Measurements from ENCODE around the gene ANKRD60.

ANKRD60 gene

DNA sequence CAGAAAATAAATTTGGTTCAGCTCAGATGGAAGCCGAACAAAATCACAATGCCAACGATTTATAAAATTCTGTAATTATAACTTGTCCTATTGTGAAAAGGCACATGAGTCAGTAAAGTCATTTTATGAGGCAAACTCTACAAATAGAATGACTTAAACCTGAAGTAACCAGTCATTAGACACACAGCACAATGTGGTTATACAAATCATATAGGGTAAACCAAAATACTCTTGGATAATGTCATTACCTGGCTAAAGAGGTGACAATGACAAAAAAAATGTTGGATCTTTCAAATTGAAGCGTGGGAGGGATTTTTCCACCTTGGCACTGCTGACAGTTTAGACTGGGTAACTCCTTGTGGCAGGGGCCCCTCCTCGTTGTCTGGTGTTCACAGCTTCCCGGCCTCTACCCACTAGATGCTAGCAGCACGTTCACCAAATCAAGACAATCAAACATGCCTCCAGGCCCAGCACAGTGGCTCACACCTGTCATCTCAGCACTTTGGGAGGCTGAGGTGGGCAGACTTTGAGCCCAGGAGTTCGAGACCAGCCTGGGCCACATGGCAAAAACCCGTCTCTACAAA lies 5.0 kb downstream of the ANKRD60 start:
- DNase-seq (ENCODE audit: low read depth, low spot score): no peak

DNA sequence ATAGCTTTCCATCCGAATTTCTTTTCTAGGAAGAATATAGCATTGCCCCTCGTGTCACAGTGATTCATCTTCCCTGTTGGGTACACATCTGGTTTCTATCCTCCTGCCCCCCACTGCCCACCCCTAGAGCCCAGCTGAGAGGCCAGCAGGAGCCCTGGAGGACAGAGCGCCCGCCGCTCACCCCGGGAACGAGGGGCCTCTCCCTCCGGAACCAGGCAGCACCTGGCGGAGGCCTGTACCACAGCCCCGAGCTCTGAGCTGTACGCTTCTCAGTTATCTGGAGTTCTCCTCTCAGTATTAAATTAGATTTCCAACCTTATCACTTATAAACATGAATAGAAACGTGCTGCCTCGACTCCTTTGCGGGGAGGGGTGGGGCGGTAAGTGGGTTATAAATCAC lies 6.0 kb downstream of the ANKRD60 start:
- no peak for DNase-seq (ENCODE audit: low read depth, low spot score)

DNA sequence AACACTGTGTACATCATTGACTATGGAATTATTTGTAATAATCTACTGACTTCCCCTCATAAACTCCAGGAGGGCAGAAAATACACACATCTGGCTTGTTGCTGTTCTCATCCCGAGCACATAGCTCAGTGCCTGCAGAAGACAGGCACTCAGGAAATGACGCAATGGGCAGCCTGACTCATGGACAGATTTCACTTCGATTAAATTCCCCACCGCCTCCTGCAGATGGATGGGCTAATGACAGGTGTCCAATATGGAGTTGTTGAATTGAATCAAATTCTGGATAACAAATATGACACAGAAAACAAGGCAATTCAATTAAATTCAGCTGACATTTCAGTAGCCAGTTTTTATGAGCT lies 9.1 kb downstream of the ANKRD60 start:
- DNase-seq (ENCODE audit: low read depth, low spot score): no peak

DNA sequence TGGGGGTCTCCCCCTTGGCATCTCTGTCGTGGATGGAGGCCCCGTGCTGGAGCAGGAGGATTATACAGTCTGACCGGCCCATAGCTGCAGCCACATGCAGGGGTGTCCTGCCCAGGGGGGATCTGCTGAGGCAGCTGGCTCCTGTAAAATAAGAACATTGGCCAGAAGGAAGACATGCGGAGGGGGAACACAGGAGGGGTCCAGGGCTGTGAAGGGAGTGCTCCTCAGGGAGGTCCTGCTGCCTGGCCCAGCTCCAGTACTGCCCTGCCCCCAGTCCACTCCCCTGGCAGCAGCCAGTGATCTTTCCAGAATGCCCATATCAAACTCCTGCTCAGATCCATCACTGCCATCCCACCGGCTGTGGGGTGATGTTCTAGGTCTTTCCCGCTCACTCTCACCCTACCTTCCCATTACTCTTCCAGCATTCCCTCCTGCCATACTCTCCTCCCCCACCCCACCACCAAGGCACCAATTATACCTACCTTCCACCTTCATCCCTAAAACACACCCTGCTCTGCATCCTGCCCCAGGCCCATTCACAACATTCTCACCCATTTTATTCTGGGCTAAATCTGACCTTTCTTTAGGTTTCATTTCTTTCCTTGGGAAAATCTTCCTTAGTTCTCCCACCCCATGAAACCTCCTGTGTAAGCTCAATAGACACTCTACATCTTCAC lies 9.7 kb downstream of the ANKRD60 start:
- DNase-seq (ENCODE audit: low read depth, low spot score): no peak

DNA sequence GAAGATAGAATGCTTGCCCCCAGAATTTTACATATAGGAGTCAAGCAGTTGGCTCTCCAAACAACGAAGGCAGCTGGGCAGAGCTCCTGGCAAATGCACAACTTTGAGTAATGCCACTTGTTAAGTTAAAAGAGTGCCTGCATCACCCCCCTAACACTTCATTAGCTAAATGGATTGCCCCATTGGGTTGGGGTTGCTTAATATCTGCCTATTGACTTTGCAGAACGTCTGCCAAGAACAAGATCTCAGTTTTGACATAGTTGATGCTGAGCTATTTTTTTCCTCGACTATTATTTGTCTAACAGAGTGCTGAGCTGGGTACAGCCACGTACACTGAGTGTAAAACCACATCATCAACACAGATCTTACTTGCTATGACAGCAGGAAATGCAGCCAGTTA lies 12.1 kb downstream of the ANKRD60 start:
- no peak for DNase-seq (ENCODE audit: low read depth, low spot score)

DNA sequence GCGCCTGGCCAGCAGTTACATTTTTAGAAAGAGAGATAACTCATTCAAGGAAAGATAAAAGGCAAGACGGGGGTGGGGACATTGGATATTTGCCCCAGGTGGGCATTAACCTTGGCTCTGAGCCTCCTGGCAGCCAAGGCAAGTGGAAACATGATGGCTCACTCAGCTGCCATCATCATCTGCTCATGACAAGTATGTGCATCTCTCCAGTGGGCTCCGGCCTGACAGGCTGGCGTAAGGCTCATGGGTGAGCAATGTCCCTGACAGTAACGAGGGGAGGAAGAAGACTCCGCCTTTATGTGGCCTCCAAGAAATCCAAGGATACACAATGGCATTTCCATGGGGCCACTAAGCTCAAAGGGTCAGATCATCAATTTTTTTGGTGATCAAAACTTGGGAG lies 13.3 kb downstream of the ANKRD60 start:
- no peak for DNase-seq (ENCODE audit: low read depth, low spot score)

DNA sequence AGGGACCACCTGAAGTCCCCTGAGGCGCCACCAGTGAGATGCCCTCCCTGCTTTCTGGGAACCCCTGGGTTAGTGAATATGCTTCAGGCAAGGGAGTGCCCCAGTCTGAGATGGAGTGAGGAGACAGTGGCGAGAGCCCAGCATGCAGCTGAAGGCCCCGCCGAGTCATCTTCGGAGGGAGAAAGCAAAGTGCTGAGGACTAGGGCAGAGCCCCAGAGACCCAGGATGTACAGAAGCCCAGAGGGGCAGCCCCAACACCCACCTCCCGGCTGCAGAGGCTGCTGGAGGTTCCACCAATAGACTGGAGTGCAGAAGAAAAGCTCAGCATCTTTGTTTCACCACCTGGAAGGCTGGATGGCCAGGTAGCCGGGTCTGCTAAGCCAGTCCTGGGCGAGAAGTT lies 14.1 kb downstream of the ANKRD60 start:
- no peak for DNase-seq (ENCODE audit: low read depth, low spot score)

DNA sequence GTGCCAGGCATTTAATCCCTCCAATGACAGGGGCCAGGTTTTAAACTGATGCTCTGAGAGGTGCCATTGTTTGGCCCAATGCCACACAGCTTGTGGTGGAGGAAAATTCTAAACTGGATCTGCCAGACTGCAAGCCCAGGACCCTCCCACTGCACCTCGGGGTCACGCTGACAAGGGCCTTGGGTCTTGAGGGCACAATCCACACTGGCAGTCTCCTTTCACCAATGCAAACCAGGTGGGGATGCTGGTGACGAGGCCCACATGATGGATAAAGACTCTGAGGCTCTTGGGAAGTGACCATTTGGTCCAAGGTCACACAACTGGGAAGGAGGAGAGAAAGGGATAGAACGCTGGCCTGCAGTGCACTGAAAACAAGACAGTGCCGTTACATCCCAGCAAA lies 14.7 kb downstream of the ANKRD60 start:
- no peak for DNase-seq (ENCODE audit: low read depth, low spot score)

DNA sequence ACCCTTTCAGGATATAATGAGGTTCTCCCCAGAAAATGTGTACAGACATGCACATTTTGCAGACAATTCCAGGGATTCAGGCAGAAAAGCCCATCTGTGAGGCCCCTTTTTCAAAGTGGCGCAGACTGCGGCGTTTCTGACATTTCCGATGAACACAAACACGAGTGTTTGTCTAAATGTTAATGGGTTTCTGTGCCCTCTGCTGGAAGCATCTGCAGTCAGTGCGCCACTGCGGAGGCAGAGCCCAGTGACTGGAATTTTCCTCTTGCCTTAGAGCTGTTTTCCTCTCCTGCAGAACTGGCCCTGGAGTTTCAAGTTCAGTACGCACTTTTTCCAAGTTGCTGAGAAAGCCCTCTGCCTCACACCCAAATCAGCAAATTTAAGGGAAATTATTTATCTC lies 15.3 kb downstream of the ANKRD60 start:
- DNase-seq (ENCODE audit: low read depth, low spot score): no peak

DNA sequence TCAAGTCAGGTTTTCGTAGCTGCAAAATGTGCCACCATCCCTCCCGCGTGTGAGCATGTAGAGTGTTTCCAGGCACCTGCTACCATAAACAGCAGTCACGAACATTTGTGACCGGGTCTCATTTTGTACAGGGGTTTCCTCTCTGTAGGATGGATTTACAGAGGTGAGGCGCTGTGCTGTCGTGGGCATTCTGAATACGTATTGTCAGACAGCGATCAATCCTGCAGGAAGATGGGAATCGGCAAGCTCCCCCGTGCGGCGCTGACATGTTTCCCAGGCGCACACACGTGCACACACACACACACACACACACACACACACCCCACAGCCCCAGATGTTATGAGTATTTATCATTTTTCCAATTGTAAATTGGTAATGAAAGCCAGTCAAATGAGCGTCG lies 15.8 kb downstream of the ANKRD60 start:
- no peak for DNase-seq (ENCODE audit: low read depth, low spot score)

DNA sequence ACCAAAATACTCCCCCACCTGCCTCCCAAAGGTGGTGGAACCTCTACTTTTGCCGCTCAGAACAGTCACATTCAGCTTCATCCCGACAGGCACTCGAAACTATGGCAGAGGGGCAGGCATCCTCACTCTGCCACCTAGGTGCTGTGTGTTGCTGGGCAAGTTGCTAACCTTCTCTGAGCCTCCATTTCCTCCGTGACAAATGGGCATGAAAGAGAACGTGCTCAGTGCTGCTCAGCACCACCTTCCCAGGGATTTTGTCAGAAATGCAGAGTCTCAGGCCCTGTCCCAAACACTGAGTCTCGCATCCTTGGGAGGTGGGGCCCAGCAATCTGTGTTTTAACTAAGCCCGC lies 18.1 kb downstream of the ANKRD60 start:
- no peak for DNase-seq (ENCODE audit: low read depth, low spot score)

DNA sequence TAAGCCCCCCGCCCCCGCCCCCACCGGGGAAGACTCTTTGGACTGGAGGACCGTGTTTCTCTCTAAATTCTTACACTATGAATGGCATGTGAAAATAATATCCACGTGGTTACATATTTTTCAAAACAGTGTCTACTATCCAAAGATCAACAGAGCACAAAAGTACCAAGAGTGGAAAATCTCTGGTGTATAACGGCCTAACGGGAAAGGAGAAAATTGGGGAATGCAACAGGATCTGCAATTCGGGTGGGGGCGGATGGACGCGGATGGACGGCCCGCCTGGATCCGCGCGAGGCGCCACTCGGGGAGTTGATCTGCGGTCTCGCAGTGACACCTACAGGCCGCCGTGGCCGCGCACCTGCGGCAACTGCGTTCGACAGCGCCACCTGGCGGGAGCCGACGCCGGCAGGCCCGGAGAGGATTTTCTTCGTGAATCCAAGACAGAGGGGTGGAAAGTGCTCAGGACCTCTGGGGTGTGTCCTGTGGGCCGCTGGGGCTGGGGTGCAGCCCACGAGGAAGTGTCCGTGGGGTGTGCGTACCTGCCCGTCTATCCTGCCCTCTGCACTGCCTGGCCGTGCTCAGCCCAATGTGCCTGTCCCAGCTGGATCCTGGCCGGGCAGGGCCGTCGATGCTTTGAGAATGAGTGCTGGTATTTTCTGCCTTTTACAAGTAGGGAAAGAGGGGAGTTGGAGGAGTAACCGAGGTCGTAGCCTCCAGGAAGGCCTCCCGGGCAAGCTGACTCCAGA lies 18.6 kb downstream of the ANKRD60 start:
- peak; percentile 89 for DNase-seq (ENCODE audit: low read depth, low spot score)

DNA sequence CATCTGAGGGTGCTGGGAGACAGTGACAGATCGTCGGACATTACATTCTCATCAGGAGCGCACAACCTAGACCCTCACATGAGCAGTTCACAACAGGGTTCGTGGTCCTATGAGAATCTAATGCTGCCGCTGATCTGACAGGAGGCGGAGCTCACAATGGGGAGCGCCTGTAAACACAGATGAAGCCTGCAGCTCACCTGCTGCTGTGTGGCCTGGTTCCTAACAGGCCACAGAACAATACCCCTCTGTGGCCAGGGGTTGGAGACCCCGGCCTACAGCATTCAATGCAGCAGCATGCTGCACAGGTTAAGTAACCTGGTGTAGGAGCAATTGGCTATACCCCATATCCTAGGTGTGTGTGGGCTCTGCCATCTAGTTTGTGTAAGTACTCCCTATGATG lies 19.5 kb downstream of the ANKRD60 start:
- DNase-seq (ENCODE audit: low read depth, low spot score): peak; percentile 30

DNA sequence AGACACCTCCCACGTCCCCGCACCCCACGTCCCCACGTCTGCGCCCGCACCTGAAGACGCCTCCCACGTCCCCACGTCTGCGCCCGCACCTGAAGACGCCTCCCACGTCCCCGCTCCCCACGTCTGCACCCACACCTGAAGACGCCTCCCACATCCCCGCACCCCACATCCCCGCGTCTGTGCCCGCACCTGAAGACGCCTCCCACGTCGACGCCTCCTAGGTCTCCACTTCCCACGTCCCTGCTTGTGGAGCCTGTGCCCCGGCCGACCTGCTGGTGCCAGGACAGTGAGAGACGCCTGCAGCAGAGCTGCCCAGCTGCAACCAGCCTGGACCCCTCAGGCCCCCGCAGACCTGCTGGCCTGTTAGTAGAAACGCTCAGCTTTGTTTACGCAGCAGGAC lies 22.6 kb downstream of the ANKRD60 start:
- DNase-seq (ENCODE audit: low read depth, low spot score): no peak

DNA sequence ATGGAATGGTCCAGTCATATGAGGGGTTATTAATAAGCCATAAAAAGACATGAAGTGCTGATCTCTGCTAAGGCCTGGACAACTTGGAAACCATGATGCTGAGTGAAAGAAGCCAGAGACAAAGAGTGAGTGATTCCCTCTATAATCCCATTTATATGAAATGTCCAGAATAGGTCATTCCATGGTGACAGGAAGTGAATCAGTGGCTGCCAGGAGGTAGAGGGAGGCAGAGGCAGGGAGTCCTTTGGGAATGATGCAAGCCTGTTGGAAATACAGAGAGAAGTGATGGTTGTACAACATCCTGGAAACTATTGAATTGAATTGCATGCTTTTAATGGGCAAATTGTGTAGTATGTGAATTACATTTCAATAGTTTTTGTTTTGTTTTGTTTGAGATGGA lies 26.4 kb downstream of the ANKRD60 start:
- no peak for DNase-seq (ENCODE audit: low read depth, low spot score)

DNA sequence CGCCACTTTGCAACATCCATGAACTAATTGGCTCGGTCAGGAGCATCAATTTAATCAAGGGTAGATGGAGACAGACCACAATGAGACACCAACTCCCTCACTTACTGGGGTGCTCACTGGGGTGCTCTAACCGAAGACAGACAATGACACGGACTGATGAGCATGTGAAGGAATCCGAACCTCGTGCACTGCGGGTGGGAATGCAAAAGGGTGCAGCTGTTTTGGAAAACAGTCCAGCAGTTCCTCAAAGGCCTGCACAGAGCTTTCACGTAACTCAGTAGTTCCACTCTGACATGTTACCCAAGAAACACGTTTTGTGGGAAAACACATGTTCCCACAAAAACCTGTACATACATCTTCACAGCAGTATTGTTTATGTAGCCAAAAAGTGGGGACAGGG lies 26.8 kb downstream of the ANKRD60 start:
- DNase-seq (ENCODE audit: low read depth, low spot score): no peak

DNA sequence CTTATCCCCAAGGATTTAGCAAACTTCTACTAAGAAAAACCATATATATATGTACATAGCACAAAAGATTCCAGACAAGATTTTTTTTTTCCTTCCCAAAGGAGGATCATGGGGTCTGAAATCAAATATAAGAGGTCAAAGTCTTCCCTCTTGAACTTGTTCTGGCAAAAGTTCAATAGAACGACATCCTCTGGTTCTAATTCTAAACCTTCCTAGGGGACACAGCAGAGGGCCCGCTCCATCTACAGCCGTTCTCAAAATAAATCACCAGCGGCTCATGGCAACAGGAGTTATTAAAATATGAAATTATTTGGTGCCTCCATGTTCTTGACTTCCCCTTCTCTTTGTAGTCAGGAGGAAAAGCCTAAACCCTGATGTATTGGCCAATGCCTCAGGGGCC lies 29.0 kb downstream of the ANKRD60 start:
- DNase-seq (ENCODE audit: low read depth, low spot score): no peak

DNA sequence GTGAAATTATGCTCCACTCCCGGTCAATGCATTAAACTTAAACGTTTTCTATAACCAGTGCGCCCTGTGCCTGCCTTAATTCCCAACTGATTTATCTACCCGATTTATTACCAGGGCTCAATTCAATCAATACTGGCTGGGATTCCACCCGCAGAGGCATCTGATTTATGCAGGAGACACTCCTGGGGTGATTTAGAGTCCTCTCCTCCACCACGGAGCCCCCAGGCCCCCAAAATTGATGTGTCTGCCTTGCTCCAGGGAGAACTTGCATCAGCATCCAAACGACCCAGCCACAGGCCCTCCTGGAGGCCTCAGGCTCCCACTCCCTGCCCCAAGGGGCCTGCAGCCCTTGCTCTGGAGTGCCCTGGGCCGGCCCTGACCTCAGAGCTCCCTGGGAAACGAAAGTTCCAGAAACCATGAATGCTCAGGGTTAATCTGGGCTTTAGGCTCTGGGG lies 29.5 kb downstream of the ANKRD60 start:
- no peak for DNase-seq (ENCODE audit: low read depth, low spot score)

DNA sequence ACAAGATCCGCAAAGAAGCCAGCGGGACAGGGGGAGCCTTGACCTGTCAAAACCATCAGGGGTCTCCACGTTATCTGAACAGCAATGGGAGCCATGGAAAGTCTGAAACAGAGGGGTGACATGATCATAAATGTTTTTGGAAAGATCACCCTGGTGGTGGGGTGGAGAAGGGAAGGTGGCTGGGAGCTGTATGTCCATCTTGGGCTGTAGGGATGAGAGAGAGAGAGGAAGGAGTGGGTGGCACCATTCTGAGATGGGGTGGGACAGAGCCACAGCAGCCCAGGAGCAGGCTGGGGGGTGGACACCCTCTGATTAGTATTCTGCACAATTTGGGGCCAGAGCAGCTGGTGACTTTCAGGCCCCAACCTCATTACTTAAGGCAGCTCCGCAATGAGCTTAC lies 30.1 kb downstream of the ANKRD60 start:
- DNase-seq (ENCODE audit: low read depth, low spot score): no peak

DNA sequence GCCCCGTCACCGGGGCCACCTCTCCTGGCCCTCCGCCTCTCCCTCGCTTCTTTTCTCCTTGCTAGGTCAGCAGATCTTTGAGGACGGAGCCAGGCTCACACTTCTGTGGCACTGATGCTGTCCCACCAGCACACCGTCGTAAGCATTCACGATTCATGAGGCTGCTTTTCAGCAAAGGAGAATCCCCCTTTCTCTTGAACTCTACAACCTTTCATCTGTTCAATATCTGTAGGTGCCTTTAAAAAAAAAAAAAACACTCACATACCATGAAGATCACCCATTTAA lies 31.3 kb downstream of the ANKRD60 start:
- DNase-seq (ENCODE audit: low read depth, low spot score): no peak

DNA sequence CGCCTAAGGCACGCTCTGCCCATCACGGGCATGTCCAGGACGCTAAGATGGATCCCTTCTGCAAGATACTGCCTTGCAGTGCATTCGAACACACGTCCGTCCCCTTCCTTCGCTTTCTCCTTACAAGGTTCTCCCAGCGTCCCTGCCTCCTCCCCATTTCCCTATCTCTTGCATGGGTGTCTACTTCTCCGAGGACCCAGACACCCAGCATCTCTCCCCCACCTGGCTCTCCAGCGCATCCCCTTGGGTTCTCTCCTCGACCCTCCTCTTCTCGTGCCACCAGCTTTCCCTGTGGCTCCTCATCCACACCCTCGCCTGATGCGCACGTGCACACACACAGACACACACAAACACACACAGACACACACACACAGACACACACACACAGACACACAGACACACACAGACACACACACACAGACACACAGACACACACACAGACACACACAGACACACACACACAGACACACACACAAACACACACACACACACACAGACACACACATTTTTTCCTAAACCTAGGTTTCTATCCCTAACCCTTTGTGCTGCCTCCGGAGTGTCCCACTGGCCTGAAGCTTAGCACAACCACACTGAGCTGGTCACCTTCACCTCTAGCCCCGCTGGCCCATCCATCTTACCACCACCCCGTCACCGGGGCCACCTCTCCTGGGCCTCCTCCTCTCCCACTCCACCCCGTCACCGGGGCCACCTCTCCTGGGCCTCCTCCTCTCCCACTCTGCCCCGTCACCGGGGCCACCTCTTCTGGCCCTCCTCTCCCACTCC lies 31.9 kb downstream of the ANKRD60 start:
- DNase-seq (ENCODE audit: low read depth, low spot score): no peak

DNA sequence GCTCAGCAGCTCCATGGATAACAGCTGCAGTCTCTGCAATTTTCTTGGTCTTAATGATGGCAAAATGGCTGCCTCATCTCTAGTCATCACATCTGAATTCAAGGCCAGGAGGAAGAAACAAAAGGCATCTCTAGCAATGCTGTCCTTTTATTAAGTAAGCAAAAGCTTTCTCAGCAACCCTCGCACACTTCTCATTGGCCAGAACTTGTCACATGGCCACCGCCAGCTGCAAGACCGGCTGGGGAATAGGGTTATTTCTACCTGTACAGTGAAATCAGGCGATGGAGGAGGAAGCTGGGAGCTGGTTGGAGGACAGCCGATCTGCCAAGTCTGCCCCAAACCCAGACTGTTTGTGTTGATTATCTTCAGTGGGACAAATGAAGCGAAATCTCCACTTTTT lies 33.4 kb downstream of the ANKRD60 start:
- no peak for DNase-seq (ENCODE audit: low read depth, low spot score)
